HK-2 (cell line): ENCODE data around the gene MAP1LC3A.
A peak's percentile ranks its signal among the peaks of the same experiment; 100 is the strongest.

Experiments used
- DNase-seq: peaks from one replicate; pipeline ENCODE4 v3.0.0-alpha.2; 2018; ENCODE audit not compliant: unreplicated experiment

MAP1LC3A gene

DNA sequence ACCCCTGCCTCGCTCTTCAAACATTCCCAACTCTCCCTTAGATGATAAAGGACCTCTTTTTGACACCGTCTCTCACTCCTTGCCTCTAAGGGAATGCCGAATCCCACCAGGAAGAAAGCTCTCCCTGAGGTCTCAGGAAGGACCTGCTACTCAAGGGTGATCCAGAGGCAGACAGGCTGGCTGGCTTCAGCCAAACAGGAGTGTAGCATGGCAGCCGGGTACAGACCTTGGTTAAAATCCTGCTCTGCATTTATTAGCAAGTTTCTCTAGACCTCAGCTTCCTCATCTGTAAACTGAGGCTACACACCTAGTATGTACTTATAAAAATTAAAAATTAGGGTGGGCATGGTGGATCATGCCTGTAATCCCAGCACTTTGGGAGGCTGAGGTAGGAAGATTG lies 17.2 kb downstream of the MAP1LC3A start:
- DNase-seq: no peak

DNA sequence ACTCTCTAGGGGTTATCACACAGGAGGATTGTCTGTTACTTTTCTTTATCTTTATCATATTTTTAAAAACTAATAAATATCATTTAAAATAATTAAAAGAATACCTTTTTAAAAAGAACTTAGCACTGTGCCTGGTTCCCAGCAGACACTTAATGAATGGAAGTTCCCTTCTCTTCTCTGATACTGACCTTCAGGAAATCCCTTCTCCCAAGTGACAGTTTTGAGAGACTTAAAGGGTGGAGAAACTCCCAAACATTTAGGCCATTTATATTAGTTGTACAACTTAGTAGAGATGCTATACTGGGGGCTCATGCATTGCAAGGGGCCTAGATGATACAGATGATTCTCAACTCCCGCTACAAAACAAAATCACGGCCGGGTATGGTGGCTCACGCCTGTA lies 18.5 kb downstream of the MAP1LC3A start:
- DNase-seq: no peak

DNA sequence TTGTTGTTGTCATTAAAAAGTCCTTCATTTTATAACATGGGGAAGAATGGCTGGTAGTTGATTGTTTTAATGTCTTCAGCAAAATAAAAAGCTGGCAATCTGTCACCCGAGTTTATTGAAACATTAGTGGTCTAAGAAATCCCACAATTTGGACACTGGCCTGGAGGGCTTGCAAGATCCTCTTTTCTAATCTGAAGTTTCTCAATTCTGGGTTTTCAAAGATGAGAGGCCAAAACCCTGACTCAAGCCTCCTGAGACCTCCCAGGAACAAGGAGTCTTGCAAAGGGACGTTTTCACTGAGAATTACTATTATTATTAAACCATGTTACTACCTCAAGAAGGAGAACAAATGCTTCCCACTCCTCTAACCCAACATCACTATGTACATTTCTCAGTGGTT lies 19.5 kb downstream of the MAP1LC3A start:
- DNase-seq: no peak

DNA sequence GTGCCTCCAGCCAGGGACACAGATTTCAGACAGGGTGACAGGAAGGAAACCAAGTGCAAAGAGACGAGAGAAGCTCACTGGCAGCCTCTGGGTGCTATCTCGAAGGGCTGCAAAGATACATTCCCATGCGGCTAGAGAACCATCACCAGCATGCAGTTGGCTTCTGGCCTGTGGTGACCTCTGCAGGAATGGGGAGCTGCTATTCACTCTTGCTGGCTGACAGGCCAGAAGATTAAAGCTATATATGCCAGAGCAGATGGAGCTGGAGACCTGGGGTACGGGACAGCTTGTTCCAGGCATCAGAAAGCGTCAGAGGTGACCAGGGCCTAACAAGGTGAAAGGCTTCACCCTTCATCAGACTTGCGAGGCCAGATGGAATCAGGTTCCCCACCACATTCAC lies 20.0 kb downstream of the MAP1LC3A start:
- DNase-seq: no peak

DNA sequence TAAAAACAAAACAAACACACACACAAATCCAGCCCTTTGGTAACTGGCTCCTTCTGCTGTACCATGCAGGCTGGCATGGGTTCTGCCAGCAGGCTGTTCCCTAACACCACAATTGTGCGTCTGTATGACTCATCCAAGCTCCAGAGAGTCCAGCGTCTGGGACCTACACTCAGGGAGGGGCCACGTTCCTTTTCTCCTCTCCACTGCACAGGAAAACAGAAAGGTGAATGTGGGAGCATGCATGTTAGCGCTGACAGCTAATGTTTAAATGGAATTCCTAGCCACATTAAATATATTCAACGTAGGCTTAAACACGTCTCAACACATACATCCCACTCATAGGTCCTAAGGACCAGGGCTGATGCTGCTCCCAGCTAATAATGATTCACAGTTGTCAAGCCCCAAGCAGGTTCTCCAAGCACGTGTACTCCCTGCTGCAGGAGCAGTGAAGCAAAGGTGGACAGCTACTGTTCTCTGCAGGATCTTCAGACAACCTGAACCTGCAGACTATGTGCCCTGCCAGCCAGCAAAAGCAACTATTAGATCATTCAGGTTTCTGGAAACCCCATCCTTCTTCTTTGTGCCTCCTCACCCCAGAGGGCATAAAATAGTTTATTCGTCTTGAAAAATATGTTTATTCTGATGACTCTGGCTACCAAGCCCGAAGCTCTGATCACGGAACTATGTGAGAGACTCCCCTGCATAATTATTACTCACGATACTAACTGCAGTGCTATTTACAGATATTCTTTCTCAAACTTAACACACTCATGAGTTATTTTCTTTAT lies 20.9 kb downstream of the MAP1LC3A start:
- peak; percentile 77 for DNase-seq

DNA sequence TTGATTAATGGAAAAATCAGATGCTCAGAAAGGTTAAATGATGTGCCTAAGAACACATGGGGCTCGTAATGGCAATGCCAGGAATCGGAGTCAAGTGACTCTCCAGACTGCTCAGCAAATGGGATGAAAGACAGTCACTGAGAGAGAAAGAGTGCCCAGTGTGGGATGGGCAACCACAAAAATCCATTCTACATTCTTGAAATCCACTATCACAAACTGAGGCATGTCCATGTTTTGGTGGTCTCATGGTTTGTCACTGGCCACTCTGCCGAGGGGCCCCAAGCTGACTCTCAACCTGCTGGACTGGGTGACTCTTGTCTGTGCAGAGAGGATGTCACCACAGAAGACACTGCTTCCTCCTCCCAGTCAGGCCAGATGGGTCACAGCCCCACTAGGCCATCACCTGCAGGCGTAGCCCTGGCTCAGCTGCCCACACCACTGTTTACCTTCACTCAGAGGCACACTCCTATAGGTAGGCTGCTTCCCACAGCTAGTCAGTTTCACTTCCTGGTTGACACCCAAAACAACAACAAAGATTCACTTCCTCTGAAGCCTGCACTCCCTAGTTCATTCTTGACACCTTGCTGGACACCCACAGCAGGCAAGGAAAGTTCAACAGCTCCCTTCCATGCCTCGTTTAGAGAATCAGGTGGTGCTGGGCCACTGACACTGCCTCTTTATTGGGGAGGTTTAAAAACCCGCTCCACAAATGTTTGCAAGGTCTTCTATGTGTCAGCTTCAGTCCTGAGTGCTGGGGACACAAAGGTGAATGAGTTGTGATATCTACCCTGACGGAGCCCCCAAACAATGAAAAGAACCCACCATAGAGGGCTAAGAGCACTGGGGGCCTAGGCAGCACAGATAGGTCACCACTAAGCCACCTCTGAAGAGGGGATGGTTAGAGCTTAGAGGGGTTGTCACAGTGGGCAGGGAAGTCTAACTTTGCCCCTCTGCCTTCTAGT lies 21.7 kb downstream of the MAP1LC3A start:
- no peak for DNase-seq

DNA sequence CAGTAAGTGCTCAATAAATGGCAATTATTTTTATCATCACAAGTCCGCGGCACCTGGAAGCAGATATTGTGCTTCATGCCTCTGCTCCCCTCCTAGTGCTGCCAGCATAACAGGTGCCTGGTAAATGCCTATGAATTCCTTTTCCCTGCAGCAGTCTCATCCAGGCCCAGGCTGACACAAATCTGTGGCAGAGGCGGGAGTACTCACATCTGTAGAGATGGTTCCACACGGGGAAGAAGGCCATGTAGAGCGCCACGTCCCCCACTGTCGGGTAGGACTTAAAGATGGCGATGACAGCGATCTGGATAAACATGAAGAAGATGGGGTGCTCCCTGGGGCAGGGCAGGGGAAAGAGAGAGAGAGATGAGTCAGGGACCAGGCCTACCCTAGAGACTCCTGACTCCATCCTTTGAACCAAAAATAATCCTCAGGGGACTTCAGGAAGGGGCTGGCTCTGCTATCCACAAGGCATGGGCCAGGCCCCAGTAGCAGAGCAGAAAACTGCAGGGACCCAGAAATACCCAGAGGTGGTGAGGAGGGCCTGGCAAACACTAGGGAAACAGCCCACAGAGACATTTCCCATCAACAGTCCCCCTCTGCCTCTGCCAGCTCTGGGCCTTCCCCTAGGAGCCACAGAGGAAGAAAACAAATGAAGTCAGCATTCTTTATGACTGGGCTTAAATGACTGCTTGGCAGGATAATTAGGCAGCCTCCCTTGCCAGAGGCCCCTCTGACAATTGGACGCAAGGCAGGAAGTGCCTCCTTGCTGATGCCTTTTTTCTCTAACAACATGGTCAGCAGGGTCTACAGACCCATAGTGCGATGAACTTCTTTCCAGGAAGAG lies 23.0 kb downstream of the MAP1LC3A start:
- DNase-seq: peak; percentile 30

DNA sequence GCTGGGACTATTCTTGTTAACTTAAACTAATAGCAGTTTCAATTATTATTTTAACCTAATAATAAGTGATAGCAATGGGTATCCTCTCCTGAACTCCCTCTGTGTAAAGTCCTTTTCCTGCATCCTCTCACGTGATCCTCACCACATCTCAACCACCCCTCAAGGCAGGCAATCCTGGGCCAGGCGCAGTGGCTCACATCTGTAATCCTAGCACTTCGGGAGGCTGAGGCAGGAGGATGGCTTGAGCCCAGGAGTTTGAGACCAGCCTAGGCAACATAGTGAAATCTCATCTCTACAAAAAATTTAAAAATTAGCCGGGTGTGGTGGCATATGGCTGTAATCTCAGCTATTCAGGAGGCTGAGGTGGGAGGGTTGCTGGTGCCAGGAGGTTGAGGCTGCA lies 23.7 kb downstream of the MAP1LC3A start:
- no peak for DNase-seq

DNA sequence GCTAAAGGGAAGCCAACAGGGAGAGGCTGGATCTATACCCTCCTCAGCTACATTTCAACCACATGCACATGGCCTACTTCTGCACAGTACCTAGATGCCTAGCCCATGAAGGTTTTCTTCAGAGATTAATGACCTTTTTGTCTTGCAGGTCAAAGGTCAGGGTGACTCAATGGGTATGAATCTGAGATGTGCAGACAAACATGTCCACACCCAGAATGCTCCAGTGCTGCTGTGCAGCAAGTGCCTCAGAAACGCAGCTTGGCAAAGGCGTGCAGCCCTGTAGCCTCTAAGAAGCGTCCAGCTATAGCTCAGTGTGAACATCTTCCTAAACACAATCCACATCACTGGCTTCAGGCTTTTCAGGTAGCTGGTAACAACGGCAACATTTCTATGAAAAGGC lies 24.4 kb downstream of the MAP1LC3A start:
- no peak for DNase-seq

DNA sequence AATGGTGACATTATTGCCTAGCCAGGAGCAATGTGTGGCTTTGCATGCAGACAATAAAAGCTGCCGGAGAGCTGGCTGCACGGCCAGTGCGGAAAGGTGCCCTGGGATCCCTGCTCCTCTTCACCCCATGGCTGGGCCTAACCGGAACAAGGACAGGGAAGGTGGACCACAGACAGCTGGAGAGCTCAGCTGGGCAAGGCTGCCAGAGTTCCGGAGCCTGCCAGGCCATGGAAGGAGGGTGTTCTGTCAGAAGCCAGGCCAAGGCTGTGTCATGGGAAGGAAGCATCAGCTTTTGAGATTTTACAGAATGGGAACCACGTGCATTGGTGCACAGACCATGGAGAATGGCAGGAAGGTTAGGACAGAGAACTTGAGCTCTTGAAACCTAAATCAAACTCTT lies 25.0 kb downstream of the MAP1LC3A start:
- DNase-seq: no peak

DNA sequence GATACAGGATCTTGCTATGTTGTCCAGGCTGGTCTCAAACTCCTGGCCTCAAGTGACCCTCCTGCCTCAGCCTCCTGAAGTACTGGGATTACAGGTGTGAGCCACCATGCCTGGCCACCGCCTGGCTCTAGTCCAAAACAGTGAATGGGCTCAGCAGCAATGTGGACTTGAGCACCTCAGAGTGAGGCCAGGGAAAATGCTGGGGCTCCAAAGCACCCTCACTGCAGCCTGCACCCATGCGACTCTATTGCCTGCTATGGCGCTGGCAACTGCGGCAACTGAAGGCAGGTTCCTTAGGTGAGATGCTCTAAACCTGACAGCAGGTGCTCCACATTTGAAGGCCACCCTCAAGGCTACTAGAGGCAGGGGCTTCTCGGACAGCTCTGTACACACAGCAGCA lies 26.5 kb downstream of the MAP1LC3A start:
- no peak for DNase-seq

DNA sequence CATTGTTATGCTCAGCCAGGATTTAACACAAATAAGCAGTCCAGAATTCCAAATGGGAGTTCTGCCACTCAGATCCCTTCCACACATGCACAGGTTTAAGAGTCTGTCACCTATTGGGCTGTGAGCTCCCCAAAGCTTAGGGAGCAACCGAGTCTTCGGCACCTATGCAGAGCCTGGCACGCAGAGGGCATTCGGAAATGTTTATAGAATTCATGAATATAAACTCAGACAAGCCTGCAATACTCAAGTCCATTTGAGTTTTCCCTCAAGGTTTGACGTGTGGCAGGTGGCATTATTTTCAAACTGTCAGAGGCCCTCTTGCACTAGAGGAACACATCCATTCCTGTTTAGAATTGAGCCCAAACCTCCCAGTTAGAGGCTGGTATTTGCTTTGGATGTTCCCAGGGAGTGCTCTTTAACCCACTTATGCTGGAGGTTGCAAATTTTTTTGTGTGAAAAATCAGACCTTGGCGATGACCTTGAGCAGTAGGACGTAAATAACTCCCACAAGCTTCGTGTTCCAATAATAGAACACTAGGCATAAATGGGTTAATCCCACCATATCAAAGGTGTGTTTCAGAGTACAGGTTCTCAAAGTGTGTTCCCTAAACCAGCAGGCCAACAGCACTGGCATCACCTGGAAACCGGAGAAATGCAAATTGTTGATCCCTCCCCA lies 28.1 kb downstream of the MAP1LC3A start:
- DNase-seq: no peak

DNA sequence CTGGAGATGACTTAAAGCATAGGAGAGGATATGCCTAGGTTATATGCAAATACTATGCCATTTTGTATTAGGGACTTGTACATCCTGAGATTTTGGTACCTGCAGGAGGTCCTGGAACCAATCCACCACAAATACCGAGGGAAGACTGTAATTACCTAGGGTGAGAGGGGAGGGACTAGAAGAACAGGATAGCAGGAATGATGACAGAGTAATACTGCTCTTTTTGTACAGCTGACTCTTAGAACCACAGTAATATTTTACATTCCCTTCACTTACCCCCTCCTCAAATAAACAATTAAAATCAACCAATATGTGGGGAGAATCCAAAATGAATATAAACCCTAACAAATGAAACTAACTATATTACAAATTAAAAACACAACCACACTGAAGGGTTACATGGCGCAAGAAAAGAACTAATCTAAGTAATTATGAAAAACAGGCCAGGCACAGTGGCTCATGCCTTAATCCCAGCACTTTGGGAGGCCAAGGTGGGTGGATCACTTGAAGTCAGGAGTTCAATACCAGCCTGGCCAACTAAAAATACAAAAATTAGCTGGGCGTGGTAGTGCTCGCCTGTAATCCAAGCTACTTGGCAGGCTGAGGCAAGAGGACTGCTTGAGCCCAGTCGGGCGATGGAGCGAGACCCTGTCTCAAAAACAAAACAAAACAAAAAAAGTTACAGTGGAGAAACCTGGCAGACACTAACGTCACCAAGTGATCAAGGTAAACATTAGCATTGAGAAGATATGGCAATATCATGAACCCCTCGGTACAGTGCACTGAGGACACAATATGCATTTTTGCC lies 37.1 kb downstream of the MAP1LC3A start:
- no peak for DNase-seq

DNA sequence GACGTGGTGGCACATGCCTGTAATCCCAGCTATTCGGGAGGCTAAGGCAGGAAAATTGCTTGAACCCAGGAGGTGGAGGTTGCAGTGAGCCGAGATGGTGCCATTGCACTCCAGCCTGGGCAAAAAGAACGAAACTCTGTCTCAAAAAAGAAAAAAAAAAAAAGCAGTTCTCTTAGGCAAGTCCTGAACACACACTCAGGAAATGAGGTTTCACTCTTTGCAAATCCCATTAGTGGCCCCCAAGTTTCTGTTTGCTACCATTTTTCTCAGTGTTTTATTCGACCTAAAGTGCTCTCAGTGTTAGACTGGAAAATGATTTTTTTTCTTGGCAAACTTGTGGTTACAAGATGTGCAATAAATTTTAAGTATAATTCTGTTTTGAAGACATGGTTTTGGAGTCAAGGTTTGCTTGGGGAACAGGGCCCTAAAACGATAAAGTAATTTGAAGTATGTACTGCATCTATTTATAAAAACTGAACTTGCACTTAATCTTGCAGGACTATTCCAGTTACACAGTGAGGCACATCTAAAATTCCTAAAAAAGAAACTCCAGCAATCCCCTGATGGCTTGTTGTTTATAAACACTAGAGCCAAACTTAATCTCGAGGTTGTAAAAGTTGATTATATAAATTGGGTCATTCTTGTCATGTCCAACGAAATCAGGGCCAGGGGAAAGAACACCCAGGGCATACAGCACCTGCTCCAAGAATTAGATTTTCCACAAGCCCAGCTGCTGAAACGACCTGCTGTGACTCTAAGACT lies 42.6 kb downstream of the MAP1LC3A start:
- DNase-seq: no peak

DNA sequence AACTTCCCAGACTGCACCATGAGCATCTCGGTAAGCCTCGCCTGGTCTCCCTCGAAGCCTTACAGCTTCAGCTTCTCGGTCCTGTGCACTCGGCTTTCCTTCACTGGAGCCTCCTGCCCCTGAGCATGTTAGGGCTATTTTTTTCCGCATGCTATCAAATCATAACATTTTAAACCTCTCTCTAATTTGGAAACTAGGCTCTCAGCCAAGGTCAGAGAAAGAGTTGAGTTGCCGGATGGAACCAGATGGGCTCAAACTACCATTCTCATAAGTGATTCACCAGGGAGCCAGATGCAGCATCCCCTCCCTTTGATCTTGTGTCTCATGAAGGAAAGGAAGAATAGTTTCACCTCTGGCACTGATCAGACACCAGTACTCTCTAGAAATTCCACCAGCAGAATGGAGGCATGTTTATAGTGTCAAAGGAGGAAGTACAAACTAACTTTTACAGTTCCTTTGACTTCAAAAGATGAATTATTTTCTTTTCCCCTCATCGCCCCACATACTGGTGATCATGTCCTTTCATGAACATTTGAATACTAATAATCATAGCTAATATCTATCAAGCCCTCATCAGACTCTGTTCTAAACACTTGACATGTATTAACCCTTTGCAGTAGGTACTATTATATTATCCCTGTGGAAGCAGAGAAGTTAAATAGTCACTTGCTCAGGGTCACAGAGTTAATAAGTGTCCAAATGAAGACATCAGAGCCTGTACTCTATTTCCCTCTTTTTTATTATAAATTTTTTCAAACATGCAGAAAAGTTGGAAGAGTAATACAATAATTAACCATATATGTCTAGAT lies 46.7 kb downstream of the MAP1LC3A start:
- DNase-seq: no peak

DNA sequence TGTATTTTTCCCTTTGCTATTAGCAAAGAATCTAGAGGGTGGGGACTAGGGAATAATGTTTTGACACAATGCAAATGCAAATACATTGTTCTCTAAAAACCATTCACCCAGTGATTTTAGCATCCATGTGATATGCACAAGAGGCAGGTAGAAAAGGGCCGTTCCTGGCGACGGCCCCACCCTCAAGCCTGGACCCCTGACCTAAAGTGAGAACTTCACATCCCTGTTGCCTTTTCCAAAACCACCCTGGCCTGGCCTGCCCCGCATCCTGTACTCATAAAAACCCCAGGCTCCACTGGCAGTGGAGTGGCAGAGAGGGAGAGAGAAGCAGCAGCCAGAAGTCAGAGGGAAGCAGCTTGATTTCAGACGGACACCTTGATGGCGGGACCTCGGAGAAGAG lies 48.5 kb downstream of the MAP1LC3A start:
- no peak for DNase-seq
